Heart left ventricle (tissue), 13 donors: ENCODE results near the gene MED25.

Source experiments
- POLR2A ChIP-seq, 2 donors: fragments of 450-650 bp; IDR thresholded peaks; one replicate each; pipeline ENCODE4 v1.6.1; 2017; ENCODE audit warnings: antibody characterized with exemption in 2 of 2, mild to moderate bottlenecking in 2 of 2, moderate library complexity in 2 of 2
- TF ChIP-seq, protein P1 (sequence below), 12 donors: fragments of 200-600 bp; sonication (generic) in 4 of 12; IDR thresholded peaks; one replicate each; pipeline versions ENCODE4 v1.5.0 to v1.8.0; 2018 to 2022; ENCODE audit warnings: antibody characterized with exemption in 12 of 12, mild to moderate bottlenecking in 5 of 12
- donor health status: ischemic (EF 13 %, LVEDD 7.1; RV severe dilation, severe dysfunction).
- donor health status: DM: no; HTN: yes; CAD: no.
- donor health status: DM: no; HTN: no; CAD: no.
- donor health status: ischemic (EF 25% LVEDD 6.9; RV normal size, moderate dysfunction).
- donor health status: ischemic (EF 25% LVEDD 5.7; RV mildly dilated, moderate dysfunction).
- donor health status: ischemic (EF 35%, LVEDD 5.7; RV mildly dilated, moderate dysfunction).
- donor health status: nonischemic (EF 11% LVEDD 7.7; RV severe dilation, severe dysfunction).
- donor health status: DM: yes; HTN: yes; CAD: no.
- donor health status: PGD.
- donor health status: ischemic (EF 29% LVEDD 5.4; RV normal size, mild dysfunction).
- donor health status: nonischemic (EF 23%, LVEDD 6.1; RV moderate dilation, normal function).

DNA sequence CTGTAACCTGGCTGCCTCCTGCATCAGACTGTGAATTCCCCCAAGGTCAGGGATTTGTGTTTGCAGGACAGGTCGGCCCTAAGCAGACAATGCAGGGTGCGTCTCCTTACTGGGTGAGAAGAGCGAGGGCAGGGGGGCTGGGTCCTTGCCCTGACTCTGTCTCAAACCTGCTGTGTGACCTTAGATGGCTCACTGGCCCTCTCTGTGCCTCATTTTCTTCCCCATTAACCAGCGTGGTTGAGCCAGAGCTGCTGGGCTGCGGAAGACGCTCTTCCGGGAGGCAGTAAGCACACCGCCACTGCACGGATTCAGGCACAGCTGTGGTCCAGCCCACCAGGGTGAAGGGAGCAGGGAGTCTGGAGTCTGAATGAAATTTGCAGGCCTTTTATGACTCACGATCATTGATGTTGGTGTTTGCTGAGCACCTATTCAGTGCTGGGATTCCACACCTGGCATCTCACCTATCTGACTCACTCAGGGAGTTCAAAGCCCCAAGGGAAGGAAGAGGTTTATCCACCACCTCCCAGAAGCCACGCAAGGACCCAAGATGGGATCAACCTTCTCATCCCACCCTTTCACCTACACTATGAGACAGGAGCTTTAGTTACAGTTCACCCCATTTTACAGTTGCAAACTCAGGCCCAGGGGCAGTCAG, 56.5 kb downstream of the MED25 start:
- TF ChIP-seq, protein P1, sequence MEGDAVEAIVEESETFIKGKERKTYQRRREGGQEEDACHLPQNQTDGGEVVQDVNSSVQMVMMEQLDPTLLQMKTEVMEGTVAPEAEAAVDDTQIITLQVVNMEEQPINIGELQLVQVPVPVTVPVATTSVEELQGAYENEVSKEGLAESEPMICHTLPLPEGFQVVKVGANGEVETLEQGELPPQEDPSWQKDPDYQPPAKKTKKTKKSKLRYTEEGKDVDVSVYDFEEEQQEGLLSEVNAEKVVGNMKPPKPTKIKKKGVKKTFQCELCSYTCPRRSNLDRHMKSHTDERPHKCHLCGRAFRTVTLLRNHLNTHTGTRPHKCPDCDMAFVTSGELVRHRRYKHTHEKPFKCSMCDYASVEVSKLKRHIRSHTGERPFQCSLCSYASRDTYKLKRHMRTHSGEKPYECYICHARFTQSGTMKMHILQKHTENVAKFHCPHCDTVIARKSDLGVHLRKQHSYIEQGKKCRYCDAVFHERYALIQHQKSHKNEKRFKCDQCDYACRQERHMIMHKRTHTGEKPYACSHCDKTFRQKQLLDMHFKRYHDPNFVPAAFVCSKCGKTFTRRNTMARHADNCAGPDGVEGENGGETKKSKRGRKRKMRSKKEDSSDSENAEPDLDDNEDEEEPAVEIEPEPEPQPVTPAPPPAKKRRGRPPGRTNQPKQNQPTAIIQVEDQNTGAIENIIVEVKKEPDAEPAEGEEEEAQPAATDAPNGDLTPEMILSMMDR (IDR thresholded peaks at IDR 0.05): no peak
- no peak for TF ChIP-seq POLR2A (IDR thresholded peaks at IDR 0.05)
